ENCODE results near the gene SLC41A2.

SLC41A2 gene

GRCh38 chr12:104929368-104929767 is 28.7 kb downstream of the SLC41A2 start:
- DNase-seq, result no peak

GRCh38 chr12:104928036-104928745 is 29.9 kb downstream of the SLC41A2 start:
- no peak for DNase-seq

- no peak for DNase-seq
Observed at GRCh38 chr12:104925501-104925900, 32.6 kb downstream of the SLC41A2 start.

- DNase-seq, result no peak
Observed at GRCh38 chr12:104921340-104921739, 36.8 kb downstream of the SLC41A2 start.

GRCh38 chr12:104911942-104912341 is 46.1 kb downstream of the SLC41A2 start:
- DNase-seq, result no peak

DNA sequence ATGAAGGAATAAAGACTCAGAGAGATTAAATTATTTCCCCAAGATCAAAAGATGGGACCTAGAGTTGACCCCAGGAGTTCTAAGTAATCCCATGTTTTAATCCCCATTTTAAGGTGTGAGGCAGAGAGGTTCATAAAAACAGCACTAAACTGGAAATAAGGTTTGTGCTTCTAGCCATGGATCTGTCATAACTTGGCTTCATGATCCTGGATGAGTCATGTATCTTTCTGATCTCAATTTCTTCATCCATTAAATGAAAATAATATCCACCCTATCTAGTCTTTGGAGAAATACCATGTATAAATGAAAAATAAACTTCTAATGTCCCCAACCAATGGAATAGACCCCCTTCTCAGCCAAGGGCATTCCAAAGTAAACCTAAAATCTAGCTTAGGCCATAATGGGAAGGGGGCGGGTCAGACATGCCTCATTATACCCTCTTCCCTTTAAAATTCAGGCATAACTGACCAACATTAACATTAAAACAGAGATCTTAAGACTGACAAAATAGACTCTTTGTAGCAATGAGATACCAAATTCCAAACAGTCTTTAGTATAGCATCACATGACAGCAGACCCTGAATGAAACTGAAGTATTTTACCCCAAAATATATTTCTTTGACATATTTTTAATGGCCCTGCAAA is 47.8 kb downstream of the SLC41A2 start:
- no peak for DNase-seq

GRCh38 chr12:104909761-104910160 is 48.3 kb downstream of the SLC41A2 start:
- no peak for DNase-seq

Measured in NCI-H1417 treated with DMSO at 0.1 percent for 48 hours (cell line).